Breast epithelium (tissue), 3 donors: Measurements from ENCODE around the gene LINGO3.

Experiments used
- POLR2A ChIP-seq: fragments of 450-650 bp; IDR thresholded peaks from one replicate; pipeline ENCODE4 v1.6.1; 2016; ENCODE audit warnings: antibody characterized with exemption, mild to moderate bottlenecking, moderate library complexity
- POLR2AphosphoS5 ChIP-seq, 3 donors: sonication (generic); formaldehyde crosslinking; IDR thresholded peaks; one replicate each; pipeline ENCODE4 v1.6.1; 2017; ENCODE audit warnings: antibody characterized with exemption in 3 of 3
- TF ChIP-seq, protein P1 (sequence below), 3 donors: fragments of 450-650 bp; IDR thresholded peaks; one replicate each; pipeline ENCODE4 v1.5.1; 2016 to 2017; ENCODE audit warnings: antibody characterized with exemption in 3 of 3, mild to moderate bottlenecking in 3 of 3, moderate library complexity in 3 of 3

DNA sequence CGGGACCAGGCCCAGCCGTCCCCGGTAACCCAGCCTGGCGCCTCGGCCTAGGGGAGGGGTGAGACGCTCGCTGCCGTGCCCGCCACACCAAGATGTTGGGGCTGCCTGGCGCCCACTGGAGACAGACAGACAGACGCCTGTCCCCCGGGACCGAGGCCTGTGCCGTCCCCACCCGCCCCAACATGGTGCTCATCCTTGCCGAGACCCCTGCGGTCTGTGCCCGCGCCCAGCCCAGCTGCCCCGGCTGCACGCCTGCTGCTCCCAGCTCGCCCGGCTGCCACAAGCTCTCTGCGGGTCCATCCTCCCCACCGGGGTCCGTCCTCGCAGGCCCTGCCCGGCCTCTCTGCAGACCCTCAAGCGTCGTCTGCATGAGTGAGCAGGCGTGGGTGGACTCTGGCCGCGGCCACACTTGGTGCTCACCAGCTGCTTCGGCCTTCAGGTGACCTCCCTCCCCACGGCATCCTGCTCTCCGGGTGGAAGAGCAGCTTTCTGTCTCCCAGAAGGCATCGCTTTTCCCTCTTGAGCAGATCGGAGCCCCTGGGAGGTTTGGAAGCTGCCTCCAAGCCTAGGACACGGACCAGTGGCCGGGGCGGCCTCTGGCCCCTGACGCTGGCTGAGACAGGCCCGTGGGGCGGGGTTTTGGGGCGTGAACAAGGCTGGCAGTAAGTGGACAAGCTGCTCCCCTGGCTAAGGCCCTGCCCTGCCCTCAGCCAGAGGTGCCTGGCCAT is 45.4 kb upstream of the LINGO3 start:
- TF ChIP-seq, protein P1, sequence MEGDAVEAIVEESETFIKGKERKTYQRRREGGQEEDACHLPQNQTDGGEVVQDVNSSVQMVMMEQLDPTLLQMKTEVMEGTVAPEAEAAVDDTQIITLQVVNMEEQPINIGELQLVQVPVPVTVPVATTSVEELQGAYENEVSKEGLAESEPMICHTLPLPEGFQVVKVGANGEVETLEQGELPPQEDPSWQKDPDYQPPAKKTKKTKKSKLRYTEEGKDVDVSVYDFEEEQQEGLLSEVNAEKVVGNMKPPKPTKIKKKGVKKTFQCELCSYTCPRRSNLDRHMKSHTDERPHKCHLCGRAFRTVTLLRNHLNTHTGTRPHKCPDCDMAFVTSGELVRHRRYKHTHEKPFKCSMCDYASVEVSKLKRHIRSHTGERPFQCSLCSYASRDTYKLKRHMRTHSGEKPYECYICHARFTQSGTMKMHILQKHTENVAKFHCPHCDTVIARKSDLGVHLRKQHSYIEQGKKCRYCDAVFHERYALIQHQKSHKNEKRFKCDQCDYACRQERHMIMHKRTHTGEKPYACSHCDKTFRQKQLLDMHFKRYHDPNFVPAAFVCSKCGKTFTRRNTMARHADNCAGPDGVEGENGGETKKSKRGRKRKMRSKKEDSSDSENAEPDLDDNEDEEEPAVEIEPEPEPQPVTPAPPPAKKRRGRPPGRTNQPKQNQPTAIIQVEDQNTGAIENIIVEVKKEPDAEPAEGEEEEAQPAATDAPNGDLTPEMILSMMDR (IDR thresholded peaks at IDR 0.05), result no peak
- TF ChIP-seq POLR2AphosphoS5 (IDR thresholded peaks at IDR 0.05), result no peak
- TF ChIP-seq POLR2A, result no peak
